HCT116 (cell line): ENCODE results near the gene ZMYND19. TPM values are rescaled to one million over a fixed set of nuclear protein-coding genes. Genes with fewer than 3 reads are reported as not detected.

Experiments
- ATAC-seq: fragments of 200-7000 bp; cut with Tn5 transposase; 2 replicates; pipeline ENCODE4 v1.9.1; 2020; ENCODE audit warnings: mild to moderate bottlenecking, moderate library complexity
- BruUV-seq: library from RNA; stranded (reverse); fragments of 400-500 nt; replicated peaks from 2 replicates; lab custom pipeline; 2021; lab: Mats Ljungman, UMichigan
- CTCF ChIA-PET: fragments of 300-600 bp; sonication (Branson Sonifier 250); formaldehyde crosslinking; loops from one replicate; lab custom pipeline; 2021; ENCODE audit warnings: antibody characterized with exemption; lab: Charles Lee
- POLR2A ChIA-PET: fragments of 300-600, 350-600 bp; sonication (Branson Sonifier 250); formaldehyde crosslinking; loops from one replicate; lab custom pipeline; 2021; ENCODE audit warnings: antibody characterized with exemption; lab: Charles Lee
- RAD21 ChIA-PET, 2 experiments: fragments of 300-600 bp; sonication (Branson Sonifier 250); formaldehyde crosslinking; loops; one replicate each; lab custom pipeline; 2023; ENCODE audit warnings: low total read pairs in 2 of 2; ENCODE audit not compliant: uncharacterized antibody in 2 of 2, unreplicated experiment in 2 of 2, low non-redundant PET in 1 of 2; lab: Charles Lee
- DNase-seq: peaks from one replicate; pipeline ENCODE4 v3.0.0-alpha.2; 2010; ENCODE audit warnings: low read depth, low spot score
- H2AFZ ChIP-seq: fragments of 200-600 bp; shearing (Covaris generic), sonication (generic); 2 replicates; pipeline ENCODE4 v1.6.1; 2017; ENCODE audit warnings: low read depth, mixed run types, mixed read lengths, antibody characterized with exemption, low read length; ENCODE audit not compliant: poor library complexity, severe bottlenecking
- H3K27ac ChIP-seq: 2 replicates; pipeline ENCODE4 v1.5.1; 2012; ENCODE audit warnings: low read depth, low read length
- H3K27me3 ChIP-seq: fragments of 200-600 bp; sonication (generic); 2 replicates; pipeline ENCODE4 v1.6.1; 2016; ENCODE audit warnings: mixed run types, low read length, mixed read lengths; ENCODE audit not compliant: insufficient read depth
- H3K36me3 ChIP-seq, 2 experiments: fragments of 200-500 bp in 1 of 2; fragments of 200-600 bp in 1 of 2; sonication (Bioruptor generic) in 1 of 2; sonication (generic) in 1 of 2; 2 replicates each; pipeline versions ENCODE4 v1.5.1 to v1.6.1; 2014 to 2016; ENCODE audit warnings: low read length in 2 of 2, inconsistent platforms in 1 of 2, mixed read lengths in 1 of 2, mixed run types in 1 of 2; ENCODE audit not compliant: insufficient read depth in 2 of 2, control insufficient read depth in 1 of 2
- H3K4me1 ChIP-seq, 2 experiments: fragments of 200-600 bp in 1 of 2; sonication (generic) in 1 of 2; 2 replicates each; pipeline versions ENCODE4 v1.5.1 to v1.6.1; 2012 to 2017; ENCODE audit warnings: low read length in 2 of 2, inconsistent platforms in 1 of 2, mild to moderate bottlenecking in 1 of 2, mixed read lengths in 1 of 2, mixed run types in 1 of 2, moderate library complexity in 1 of 2; ENCODE audit not compliant: insufficient read depth in 2 of 2, control insufficient read depth in 1 of 2
- H3K4me2 ChIP-seq: fragments of 200-600 bp; sonication (generic); 2 replicates; pipeline ENCODE4 v1.6.1; 2017; ENCODE audit warnings: mixed run types, low read length, mixed read lengths
- H3K4me3 ChIP-seq, 2 experiments: fragments of 200-600 bp in 1 of 2; sonication (generic) in 1 of 2; replicated peaks in 1 of 2; 2 replicates each; pipeline ENCODE4 v1.5.1; 2011 to 2016; ENCODE audit warnings: low read length in 2 of 2, control low read depth in 1 of 2, low read depth in 1 of 2, mild to moderate bottlenecking in 1 of 2, mixed read lengths in 1 of 2, mixed run types in 1 of 2
- H3K79me2 ChIP-seq: fragments of 200-600 bp; sonication (generic); 2 replicates; pipeline ENCODE4 v1.6.1; 2017; ENCODE audit warnings: mild to moderate bottlenecking, mixed run types, low read length, moderate library complexity, mixed read lengths; ENCODE audit not compliant: insufficient read depth
- H3K9ac ChIP-seq: fragments of 200-600 bp; sonication (generic); 2 replicates; pipeline ENCODE4 v1.6.1; 2016; ENCODE audit warnings: low read length, mixed read lengths
- H3K9me2 ChIP-seq: fragments of 200-600 bp; sonication (generic), shearing (Covaris generic); 2 replicates; pipeline ENCODE4 v1.6.1; 2017; ENCODE audit warnings: mixed run types, mild to moderate bottlenecking, moderate library complexity; ENCODE audit not compliant: insufficient read depth
- H3K9me3 ChIP-seq, 2 experiments: fragments of 200-500 bp in 1 of 2; fragments of 200-600 bp in 1 of 2; sonication (Bioruptor generic) in 1 of 2; sonication (generic) in 1 of 2; 2 replicates each; pipeline ENCODE4 v1.6.1; 2014 to 2017; ENCODE audit warnings: low read length in 2 of 2, mixed read lengths in 2 of 2, inconsistent platforms in 1 of 2, low read depth in 1 of 2, mild to moderate bottlenecking in 1 of 2, mixed run types in 1 of 2, moderate library complexity in 1 of 2; ENCODE audit not compliant: control insufficient read depth in 1 of 2, insufficient read depth in 1 of 2
- H4K20me1 ChIP-seq: fragments of 200-600 bp; sonication (generic), shearing (Covaris generic); 2 replicates; pipeline ENCODE4 v1.6.1; 2017; ENCODE audit warnings: mixed run types, mild to moderate bottlenecking, moderate library complexity; ENCODE audit not compliant: insufficient read depth
- EZH2phosphoT487 ChIP-seq: fragments of 200-600 bp; IDR thresholded peaks from 2 replicates; pipeline ENCODE4 v1.6.1; 2018; ENCODE audit warnings: antibody characterized with exemption, borderline replicate concordance
- MAX ChIP-seq: IDR thresholded peaks from 2 replicates; pipeline ENCODE4 v1.6.1; 2012
- POLR2AphosphoS5 ChIP-seq: IDR thresholded peaks from 2 replicates; pipeline ENCODE4 v1.6.1; 2011; ENCODE audit warnings: mild to moderate bottlenecking, low read depth, low read length, moderate library complexity
- REST ChIP-seq: IDR thresholded peaks from 2 replicates; pipeline ENCODE4 v1.6.1; 2012; ENCODE audit warnings: low read depth
- ZFX ChIP-seq: fragments of 450-650 bp; IDR thresholded peaks from 2 replicates; pipeline ENCODE4 v1.6.1; 2017
- ZNF274 ChIP-seq: fragments of 200-500 bp; sonication (Bioruptor generic); IDR thresholded peaks from 2 replicates; pipeline ENCODE4 v1.6.1; 2014; ENCODE audit warnings: mild to moderate bottlenecking, low read depth, low read length, inconsistent platforms
- intact Hi-C: fragments of 100-400 bp; cut with micrococcal nuclease; formaldehyde crosslinking; loops from 2 replicates; pipeline ENCODE4 v1.10.0; 2022
- total RNA-seq: library from RNA; stranded (reverse); gene quantifications from one replicate; pipeline ENCODE4 v1.2.1, GENCODE V29; 2021; ENCODE audit not compliant: unreplicated experiment

ZMYND19 gene
- total RNA-seq, 1 experiment from 2014 or later = 57.4 TPM

- Histone ChIP-seq H3K4me3 (no peak overlapping the region), H3K79me2 (no peaks in the 10 kb centered on the region), H4K20me1 (no peaks in the 10 kb centered on the region), H3K4me1 (no peaks in the 10 kb centered on the region), H3K4me2 (no peak overlapping the region), H3K36me3 (no peaks in the 10 kb centered on the region), H3K9me2 (no peaks in the 10 kb centered on the region), H3K9me3 (peaks cover 0 to 11% of the 10 kb centered on the region in 2 experiments; a peak in 3 of 4 replicates), H3K27me3 (no peaks in the 10 kb centered on the region)
- intact Hi-C loops = no loop called here
- CTCF ChIA-PET = interaction anchor here (1.7 kb wide), 1 partner anchor 8 kb away, joined by 4 read pairs; the partner anchor contains the start of gene MRPL41
- ATAC-seq = no peak; the same call in 1 of the 2 replicates
- RAD21 ChIA-PET = no interaction called here
- POLR2A ChIA-PET = no interaction called here
- TF ChIP-seq EZH2phosphoT487 (no peak), MAX (no peak), REST (no peak), ZNF274 (no peak), POLR2AphosphoS5 (no peak), ZFX (no peak)
- TF ChIP-seq, all 23 proteins: peak for 0
- H3K27ac ChIP-seq = no peak overlapping the region; the same call in 1 of the 2 replicates
- BruUV-seq = no TSS peak
- no peak overlapping the region for H2AFZ ChIP-seq
- H3K9ac ChIP-seq = no peak overlapping the region
- no peak for DNase-seq
These were observed 46.9 kb downstream of the ZMYND19 start for GRCh38 chr9:137543237-137543963.
